Esophagus muscularis mucosa (tissue), 4 donors: ENCODE measurements around the gene RPEL1. TPM values are rescaled to one million over a fixed set of nuclear protein-coding genes. Genes with fewer than 3 reads are reported as not detected.
A peak's percentile ranks its signal among the peaks of the same experiment; 100 is the strongest.

Experiments
- DNase-seq: peaks from one replicate; pipeline ENCODE4 v3.0.0-alpha.2; 2017; ENCODE audit errors: extremely low spot score
- H3K27ac ChIP-seq, 4 donors: fragments of 200-600 bp; sonication (generic); replicated peaks in 1 of 4; 1 replicate in 3 of 4; 2 replicates in 1 of 4; pipeline ENCODE4 v1.5.1; 2016 to 2019; ENCODE audit warnings: mild to moderate bottlenecking in 1 of 4
- H3K27me3 ChIP-seq, 4 donors: fragments of 200-600 bp; sonication (generic); one replicate each; pipeline versions ENCODE4 v1.5.1 to v1.6.0; 2016 to 2019
- H3K36me3 ChIP-seq, 4 donors: fragments of 200-600 bp; sonication (generic); one replicate each; pipeline ENCODE4 v1.5.1; 2016 to 2019
- H3K4me1 ChIP-seq, 4 donors: fragments of 200-600 bp; sonication (generic); one replicate each; pipeline ENCODE4 v1.5.1; 2016 to 2019
- H3K4me3 ChIP-seq, 4 donors: fragments of 200-600 bp; sonication (generic); 1 replicate in 2 of 4; 2 replicates in 2 of 4; pipeline ENCODE4 v1.5.1; 2016 to 2019; ENCODE audit warnings: mild to moderate bottlenecking in 4 of 4, moderate library complexity in 1 of 4
- H3K9me3 ChIP-seq, 4 donors: fragments of 200-600 bp; sonication (generic); 1 replicate in 3 of 4; 2 replicates in 1 of 4; pipeline ENCODE4 v1.5.1; 2016 to 2019
- CTCF ChIP-seq, 3 experiments: fragments of 200-600 bp in 2 of 3; fragments of 450-650 bp in 1 of 3; sonication (generic) in 2 of 3; IDR thresholded peaks; one replicate each; pipeline ENCODE4 v1.5.1; 2017 to 2019; ENCODE audit warnings: antibody characterized with exemption in 3 of 3, mild to moderate bottlenecking in 2 of 3, moderate library complexity in 1 of 3
- EP300 ChIP-seq: sonication (generic); formaldehyde crosslinking; IDR thresholded peaks from one replicate; pipeline ENCODE4 v1.6.1; 2017; ENCODE audit warnings: antibody characterized with exemption
- POLR2A ChIP-seq: fragments of 450-650 bp; IDR thresholded peaks from one replicate; pipeline ENCODE4 v1.6.1; 2017; ENCODE audit warnings: antibody characterized with exemption, moderate library complexity, mild to moderate bottlenecking, low read depth
- POLR2AphosphoS5 ChIP-seq, 2 donors: sonication (generic); formaldehyde crosslinking; IDR thresholded peaks; one replicate each; pipeline ENCODE4 v1.6.1; 2017; ENCODE audit warnings: antibody characterized with exemption in 2 of 2
- WGBS: methylation state at CpG from one replicate; pipeline ENCODE4 v1.1.5; 2018; 5-methylcytosine and 5-hydroxymethylcytosine counted together
- intact Hi-C: fragments of 100-400 bp; cut with DNase I; formaldehyde crosslinking; loops from one replicate; pipeline ENCODE4 v1.15.1; 2023
- total RNA-seq, 4 donors: library from RNA; depleted of rRNA; stranded (reverse); fragments of >200 nt; gene quantifications; one replicate each; pipeline versions ENCODE4 v1.1.0 to v1.2.1, GENCODE V29; 2016

Gene RPEL1
- total RNA-seq, 4 donors from 2014 or later = 0.17 TPM; not detected in 3

- Histone ChIP-seq H3K9me3 (no peaks in the 10 kb centered on the region), H3K4me1 (peaks cover 11 to 13% (median 12%) of the 10 kb centered on the region in 4 donors), H3K27ac (no peak overlapping the region), H3K4me3 (no peak overlapping the region), H3K36me3 (no peaks in the 10 kb centered on the region), H3K27me3 (no peaks in the 10 kb centered on the region)
- DNase-seq = no peak
- TF ChIP-seq POLR2AphosphoS5 (IDR thresholded peaks at IDR 0.05) = no peak
- peak in 2 of 3 experiments; percentile 12 to 32 for TF ChIP-seq CTCF (IDR thresholded peaks at IDR 0.05)
- no peak for TF ChIP-seq EP300
- WGBS = 71% methylated on average over 11 of the region's 11 CpGs
- intact Hi-C loops = loop anchor here (10.0 kb wide), 1 partner anchor 494 kb away; the partner anchor contains the start of gene WBP1L
These were observed 7.0 kb upstream of the RPEL1 start for GRCh38 chr10:103238506-103239252.

GRCh38 chr10:103241262-103242011 is 4.2 kb upstream of the RPEL1 start:
- no peaks in the 10 kb centered on the region for H3K9me3 ChIP-seq
- intact Hi-C loops = loop anchor here (5.0 to 10.0 kb wide), 3 partner anchors 49 to 167 kb away; partner anchors contain the start of gene NT5C2
- TF ChIP-seq POLR2AphosphoS5 (IDR thresholded peaks at IDR 0.05) (peak in 1 of 2 donors; percentile 13), POLR2A (no peak)
- peaks cover 11 to 22% (median 12%) of the 10 kb centered on the region in 4 donors for H3K4me1 ChIP-seq
- DNase-seq = no peak
- H3K36me3 ChIP-seq = no peaks in the 10 kb centered on the region
- H3K27me3 ChIP-seq = no peaks in the 10 kb centered on the region
- 49% methylated on average over 7 of the region's 7 CpGs for WGBS
- H3K4me3 ChIP-seq = no peak overlapping the region
- H3K27ac ChIP-seq = peak overlapping the region; percentile 51 to 68 (median 65)

- H3K4me1 ChIP-seq = peaks cover 11 to 22% (median 12%) of the 10 kb centered on the region in 4 donors
- intact Hi-C loops = loop anchor here (2.0 to 10.0 kb wide), 4 partner anchors 52 to 328 kb away; partner anchors contain the start of gene NT5C2
- no peak overlapping the region for H3K4me3 ChIP-seq
- no peaks in the 10 kb centered on the region for H3K36me3 ChIP-seq
- H3K27me3 ChIP-seq = no peaks in the 10 kb centered on the region
- no peaks in the 10 kb centered on the region for H3K9me3 ChIP-seq
- no peak overlapping the region for H3K27ac ChIP-seq
- DNase-seq = no peak
- no peak for TF ChIP-seq EP300
- TF ChIP-seq POLR2AphosphoS5 (IDR thresholded peaks at IDR 0.05) = peak; percentile 62 to 63
- no peak for TF ChIP-seq POLR2A
- peak; percentile 88 to 93 (median 92) for TF ChIP-seq CTCF (IDR thresholded peaks at IDR 0.05)
- WGBS = 39% methylated on average over 8 of the region's 9 CpGs
These were observed 918 bp upstream of the RPEL1 start for GRCh38 chr10:103244666-103245271.

- intact Hi-C loops = loop anchor here (10.0 kb wide), 2 partner anchors 142 to 172 kb away; no protein-coding TSS in a partner anchor
These were observed 637 bp downstream of the RPEL1 start for GRCh38 chr10:103246324-103246723.

More at GRCh38 chr10:103246324-103246723, 637 bp downstream of the RPEL1 start:
- Histone ChIP-seq H3K27ac (no peak overlapping the region), H3K9me3 (no peaks in the 10 kb centered on the region), H3K4me3 (no peak overlapping the region), H3K4me1 (peaks cover 6 to 18% (median 8%) of the 10 kb centered on the region in 4 donors), H3K27me3 (no peaks in the 10 kb centered on the region), H3K36me3 (no peaks in the 10 kb centered on the region)
- DNase-seq = no peak
- WGBS = 86% methylated on average over 4 of the region's 4 CpGs
- TF ChIP-seq POLR2A = no peak
- TF ChIP-seq POLR2AphosphoS5 (IDR thresholded peaks at IDR 0.05) = no peak
- TF ChIP-seq EP300 = no peak
- no peak for TF ChIP-seq CTCF (IDR thresholded peaks at IDR 0.05)
